ENCODE results near the gene CRIP3. TPM values are rescaled to one million over a fixed set of nuclear protein-coding genes. Genes with fewer than 3 reads are reported as not detected.

CRIP3 gene
- total and polyA plus RNA-seq, 2 of the 8 experiments (the other 6 are each of a cell fraction or from before 2014, with no cell fraction given): 34.0 to 46.3 TPM

DNA sequence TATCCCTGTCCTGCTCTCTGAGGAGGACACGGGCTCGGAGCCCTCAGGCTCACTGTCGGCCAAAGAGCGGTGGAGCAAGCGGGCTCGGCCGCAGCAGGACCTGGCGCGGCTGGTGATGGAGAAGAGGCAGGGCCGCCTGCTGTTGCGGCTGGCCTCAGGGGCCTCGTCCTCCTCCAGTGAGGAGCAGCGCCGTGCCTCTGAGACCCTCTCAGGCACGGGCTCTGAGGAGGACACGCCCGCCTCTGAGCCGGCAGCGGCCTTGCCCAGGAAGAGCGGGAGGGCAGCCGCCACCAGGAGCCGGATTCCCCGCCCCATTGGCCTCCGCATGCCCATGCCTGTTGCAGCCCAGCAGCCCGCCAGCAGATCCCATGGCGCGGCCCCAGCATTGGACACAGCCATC, 24.7 kb downstream of the CRIP3 start:
- no peak overlapping the region for H4K91ac ChIP-seq (replicated peaks; ENCODE audit: insufficient read length, low read length)
- H4K8ac ChIP-seq (ENCODE audit: extremely low read depth, insufficient read depth, low read length): no peak overlapping the region
- no peak overlapping the region for H3K27ac ChIP-seq (ENCODE audit: low read depth, low read length)
- no peak overlapping the region for H3K4me3 ChIP-seq (ENCODE audit: extremely low read depth in 1 of 4, insufficient read depth in 2 of 4, low read depth in 3 of 4, low read length in 4 of 4)
- no peak overlapping the region for H4K5ac ChIP-seq (ENCODE audit: insufficient read length, low read depth, low read length)
- FAIRE-seq (no peak), DNase-seq (ENCODE audit: low read depth in 1 of 2, low spot score in 2 of 2) (no peak)
- TF ChIP-seq RXRA (IDR thresholded peaks at IDR 0.05; ENCODE audit: insufficient read depth, low read depth, low read length) (no peak), CBX8 (IDR thresholded peaks at IDR 0.05; ENCODE audit: borderline replicate concordance, low read depth, low read length) (no peak)
- TF ChIP-seq, protein P1, sequence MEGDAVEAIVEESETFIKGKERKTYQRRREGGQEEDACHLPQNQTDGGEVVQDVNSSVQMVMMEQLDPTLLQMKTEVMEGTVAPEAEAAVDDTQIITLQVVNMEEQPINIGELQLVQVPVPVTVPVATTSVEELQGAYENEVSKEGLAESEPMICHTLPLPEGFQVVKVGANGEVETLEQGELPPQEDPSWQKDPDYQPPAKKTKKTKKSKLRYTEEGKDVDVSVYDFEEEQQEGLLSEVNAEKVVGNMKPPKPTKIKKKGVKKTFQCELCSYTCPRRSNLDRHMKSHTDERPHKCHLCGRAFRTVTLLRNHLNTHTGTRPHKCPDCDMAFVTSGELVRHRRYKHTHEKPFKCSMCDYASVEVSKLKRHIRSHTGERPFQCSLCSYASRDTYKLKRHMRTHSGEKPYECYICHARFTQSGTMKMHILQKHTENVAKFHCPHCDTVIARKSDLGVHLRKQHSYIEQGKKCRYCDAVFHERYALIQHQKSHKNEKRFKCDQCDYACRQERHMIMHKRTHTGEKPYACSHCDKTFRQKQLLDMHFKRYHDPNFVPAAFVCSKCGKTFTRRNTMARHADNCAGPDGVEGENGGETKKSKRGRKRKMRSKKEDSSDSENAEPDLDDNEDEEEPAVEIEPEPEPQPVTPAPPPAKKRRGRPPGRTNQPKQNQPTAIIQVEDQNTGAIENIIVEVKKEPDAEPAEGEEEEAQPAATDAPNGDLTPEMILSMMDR (IDR thresholded peaks at IDR 0.05; ENCODE audit: control extremely low read depth in 1 of 3, insufficient read depth in 1 of 3, low read depth in 1 of 3, low read length in 3 of 3): no peak
- no peak overlapping the region for H3K4ac ChIP-seq (replicated peaks; ENCODE audit: insufficient read length, low read depth, low read length)
- H2BK120ac ChIP-seq (replicated peaks; ENCODE audit: low read depth, low read length): no peak overlapping the region
- H3K4me1 ChIP-seq (replicated peaks in 1 of 4; ENCODE audit: control insufficient read depth in 3 of 4, insufficient read depth in 4 of 4, low read length in 3 of 4): peaks cover 0 to 15% (median 9%) of the 10 kb centered on the region in 4 experiments; a peak in 5 of 7 replicates
- no peak overlapping the region for H3K18ac ChIP-seq (ENCODE audit: extremely low read depth, low read length)
- no peak overlapping the region for H3K14ac ChIP-seq (ENCODE audit: insufficient read length)
- POLR2A ChIA-PET (ENCODE audit: partially characterized antibody): no interaction called here
- no peak overlapping the region for H2AK5ac ChIP-seq (ENCODE audit: low read depth, low read length)
- no peaks in the 10 kb centered on the region for H3K79me2 ChIP-seq (ENCODE audit: control insufficient read depth in 1 of 2, insufficient read depth in 2 of 2, low read length in 2 of 2)
- no peaks in the 10 kb centered on the region for H3K36me3 ChIP-seq (ENCODE audit: control insufficient read depth in 2 of 4, insufficient read depth in 4 of 4, low read length in 3 of 4)
- H4K20me1 ChIP-seq (replicated peaks in 1 of 2; ENCODE audit: control insufficient read depth in 1 of 2, insufficient read depth in 2 of 2, low read length in 2 of 2): no peaks in the 10 kb centered on the region
- CTCF ChIA-PET (ENCODE audit: partially characterized antibody): interaction anchor here (0.7 kb wide), 1 partner anchor 26 kb away, joined by 3 read pairs; no protein-coding TSS in a partner anchor
- H3K56ac ChIP-seq (replicated peaks; ENCODE audit: insufficient read length, low read depth, low read length): no peak overlapping the region
- no peak overlapping the region for H2BK5ac ChIP-seq (ENCODE audit: low read depth, low read length)
- no peaks in the 10 kb centered on the region for H3K79me1 ChIP-seq (ENCODE audit: low read depth, low read length)
- H2BK20ac ChIP-seq (ENCODE audit: low read length): no peak overlapping the region
- no peak overlapping the region for H3K9ac ChIP-seq (replicated peaks in 1 of 4; ENCODE audit: extremely low read depth in 1 of 4, low read depth in 3 of 4, low read length in 3 of 4)
- no peaks in the 10 kb centered on the region for H3K9me3 ChIP-seq (ENCODE audit: insufficient read depth in 2 of 2, low read depth in 1 of 2, low read length in 1 of 2)
- H3K23ac ChIP-seq (ENCODE audit: insufficient read length): no peak overlapping the region
- H2AFZ ChIP-seq (ENCODE audit: low read length): no peak overlapping the region
- H3K23me2 ChIP-seq (ENCODE audit: low read depth, low read length): no peaks in the 10 kb centered on the region; the same call in 1 of the 2 replicates
- H3K27me3 ChIP-seq (replicated peaks in 1 of 4; ENCODE audit: control insufficient read depth in 3 of 4, extremely low read depth in 1 of 4, insufficient read depth in 3 of 4, low read length in 3 of 4): peaks cover 0 to 28% (median 19%) of the 10 kb centered on the region in 4 experiments; a peak in 5 of 7 replicates
- WGBS, 2 experiments (ENCODE audit: extremely low coverage in 1 of 2, insufficient coverage in 1 of 2, insufficient read length in 1 of 2, insufficient replicate concordance in 2 of 2, low coverage in 1 of 2, low lambda C conversion rate in 2 of 2, missing lambda C conversion rate in 1 of 2): 82% methylated on average over 16 of the region's 27 CpGs; no CpG with 5 or more reads in 1 of the 2 experiments
- no peak overlapping the region; the same call in 1 of the 2 replicates for H2BK12ac ChIP-seq (ENCODE audit: low read depth, low read length)
- H2BK15ac ChIP-seq (ENCODE audit: low read length): no peak overlapping the region
- H3K4me2 ChIP-seq (ENCODE audit: insufficient read depth in 1 of 2, low read depth in 2 of 2, low read length in 2 of 2): no peak overlapping the region
